ENCODE measurements around the gene INTS11. TPM values are rescaled to one million over a fixed set of nuclear protein-coding genes. Genes with fewer than 3 reads are reported as not detected.

INTS11 gene
- total and polyA plus RNA-seq, 2 of the 8 experiments (the other 6 are each of a cell fraction or from before 2014, with no cell fraction given): 113 to 243 TPM

GRCh38 chr1:1307923-1308755 is 16.3 kb downstream of the INTS11 start, which contains the start of the genes ACAP3 and PUSL1 (continued):
- no peak for TF ChIP-seq RAD21 (IDR thresholded peaks at IDR 0.05 in 1 of 2, conservative IDR thresholded peaks at IDR 0.05 in 1 of 2; ENCODE audit: low read depth in 2 of 2, low read length in 2 of 2)
- no peak for TF ChIP-seq CBX8 (IDR thresholded peaks at IDR 0.05; ENCODE audit: borderline replicate concordance, low read depth, low read length)
- 0 out of 2 replicates have a peak, but pooled peaks have one; percentile 21 for TF ChIP-seq CHD2 (IDR thresholded peaks at IDR 0.05; ENCODE audit: low read length)
- no peak for TF ChIP-seq SRF (IDR thresholded peaks at IDR 0.05; ENCODE audit: low read depth, low read length)

Measured in H1 (cell line).